ENCODE data around the gene PTGR1.
A peak's percentile ranks its signal among the peaks of the same experiment; 100 is the strongest.
"Not testable (repeated sequence)": the region's sequence is repeated elsewhere in the genome, so short reads cannot be mapped to it uniquely, and the experiment has no call there.

The PTGR1 gene

GRCh38 chr9:111613436-111614040, 14.1 kb upstream of the PTGR1 start:
- DNase-seq (ENCODE audit: low spot score), result no peak

GRCh38 chr9:111610845-111611244, 11.4 kb upstream of the PTGR1 start:
- DNase-seq (ENCODE audit: low spot score), result no peak

GRCh38 chr9:111610149-111610548, 10.7 kb upstream of the PTGR1 start:
- no peak for DNase-seq (ENCODE audit: low spot score)

DNA sequence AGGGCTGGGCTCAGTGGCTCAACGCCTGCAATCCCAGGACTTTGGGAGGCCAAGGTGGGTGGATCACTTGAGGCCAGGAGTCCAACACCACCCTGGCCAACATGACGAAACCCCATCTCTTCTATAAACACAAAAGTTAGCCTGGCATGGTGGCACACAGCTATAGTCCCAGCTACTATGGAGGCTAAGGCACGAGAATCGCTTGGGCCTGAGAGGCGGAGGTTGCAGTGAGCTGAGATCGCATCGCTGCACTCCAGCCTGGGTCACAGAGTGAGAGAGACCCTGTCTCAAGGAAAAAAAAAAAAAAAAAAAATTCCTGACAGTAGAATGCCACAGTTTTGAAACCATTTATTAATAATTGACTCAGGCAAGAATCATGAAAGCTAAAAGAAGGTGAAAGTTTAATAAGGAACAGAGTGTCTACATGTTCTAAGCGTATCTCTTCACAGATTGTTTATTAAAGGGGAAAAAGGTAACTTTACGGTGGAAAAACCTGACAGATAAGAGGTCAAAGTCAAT, 5.7 kb upstream of the PTGR1 start:
- no peak for DNase-seq (ENCODE audit: low spot score)

GRCh38 chr9:111604054-111604615, 4.7 kb upstream of the PTGR1 start:
- DNase-seq (ENCODE audit: low spot score), result no peak

GRCh38 chr9:111603041-111603440, 3.6 kb upstream of the PTGR1 start:
- no peak for DNase-seq (ENCODE audit: low spot score)

- peak; percentile 29 for DNase-seq (ENCODE audit: low spot score)
These were observed 2.0 kb upstream of the PTGR1 start for GRCh38 chr9:111601237-111602018.

DNA sequence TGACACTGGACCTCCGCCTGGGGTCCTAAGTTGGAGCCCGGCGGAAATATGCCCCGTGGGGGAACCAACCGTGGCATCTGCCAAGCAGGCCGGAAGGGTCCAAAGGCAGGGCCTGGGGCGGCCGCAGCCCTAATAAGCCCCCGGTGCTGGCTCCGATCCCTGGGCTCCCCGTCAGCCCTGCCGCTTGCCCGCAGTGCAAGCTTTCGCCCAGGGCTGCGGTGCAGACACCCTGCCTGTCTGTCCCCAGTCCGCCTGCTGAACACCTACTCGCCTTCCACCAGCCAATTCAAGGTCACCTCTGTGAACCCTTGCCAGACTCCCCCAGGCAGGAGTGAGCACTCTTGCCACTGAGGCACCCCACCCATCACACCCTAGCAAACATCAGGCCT, 502 bp upstream of the PTGR1 start:
- DNase-seq (ENCODE audit: low spot score), result no peak

DNA sequence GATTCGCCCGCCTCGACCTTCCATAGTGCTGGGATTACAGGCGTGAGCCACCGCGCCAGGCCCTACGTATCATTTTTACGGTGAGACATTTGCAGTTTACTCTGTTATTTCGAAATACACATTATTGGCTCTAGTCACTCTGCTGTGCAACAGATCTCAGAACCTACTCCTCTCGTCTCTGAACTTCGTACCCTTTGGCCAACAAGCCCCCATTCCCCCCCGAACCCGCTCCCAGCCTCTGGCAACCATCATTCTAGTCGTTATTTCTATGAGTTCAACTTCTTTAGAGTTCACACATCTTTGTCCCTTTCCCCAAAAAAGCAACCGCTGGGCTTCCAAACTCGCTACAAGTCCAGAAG, 735 bp downstream of the PTGR1 start:
- peak; percentile 39 for DNase-seq (ENCODE audit: low spot score)

DNA sequence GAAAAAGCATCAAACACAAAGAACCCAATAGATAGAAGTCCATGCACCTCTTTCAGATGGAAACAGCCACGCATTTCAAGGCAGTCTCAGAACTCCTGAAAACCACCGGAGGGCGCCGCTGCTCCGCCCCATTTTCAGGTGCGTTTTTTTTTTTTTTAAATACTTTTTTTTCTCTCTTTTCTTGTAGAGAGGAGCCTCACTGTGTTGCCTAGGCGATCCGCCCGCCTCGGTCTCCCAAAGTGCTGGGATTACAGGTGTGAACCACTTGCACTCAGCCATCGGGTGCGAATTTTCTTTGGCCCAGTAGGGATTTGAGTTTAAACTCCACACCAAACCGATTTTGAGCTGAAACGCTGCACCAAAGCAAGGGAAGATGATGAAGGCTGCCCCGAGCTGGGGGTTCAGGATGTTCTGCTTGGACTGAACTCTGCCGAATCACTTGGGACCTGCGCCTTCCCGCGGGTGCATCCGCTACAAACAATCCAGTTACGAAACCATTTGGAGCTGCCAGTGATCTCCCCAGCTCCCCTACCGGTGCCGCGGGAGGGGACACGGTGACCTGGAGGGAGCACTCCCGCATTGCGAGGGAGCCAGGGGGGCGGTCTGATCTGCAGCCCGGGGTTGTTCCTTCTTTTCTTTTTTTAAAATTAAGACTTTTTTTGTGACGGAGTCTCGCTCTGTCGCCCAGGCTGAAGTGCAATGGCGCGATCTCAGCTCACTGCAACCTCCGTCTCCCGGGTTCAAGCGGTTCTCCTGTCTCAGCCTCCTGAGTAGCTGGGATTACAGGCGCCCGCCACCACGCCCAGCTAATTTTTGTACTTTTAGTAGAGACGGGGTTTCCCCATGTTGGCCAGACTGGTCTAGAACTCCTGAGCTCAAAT, 1.4 kb downstream of the PTGR1 start:
- peak; percentile 48 for DNase-seq (ENCODE audit: low spot score)

- no peak for DNase-seq (ENCODE audit: low spot score)
These were observed 10.6 kb downstream of the PTGR1 start for GRCh38 chr9:111588846-111589245.

GRCh38 chr9:111586378-111586777, 13.1 kb downstream of the PTGR1 start:
- DNase-seq (ENCODE audit: low spot score), result no peak

DNA sequence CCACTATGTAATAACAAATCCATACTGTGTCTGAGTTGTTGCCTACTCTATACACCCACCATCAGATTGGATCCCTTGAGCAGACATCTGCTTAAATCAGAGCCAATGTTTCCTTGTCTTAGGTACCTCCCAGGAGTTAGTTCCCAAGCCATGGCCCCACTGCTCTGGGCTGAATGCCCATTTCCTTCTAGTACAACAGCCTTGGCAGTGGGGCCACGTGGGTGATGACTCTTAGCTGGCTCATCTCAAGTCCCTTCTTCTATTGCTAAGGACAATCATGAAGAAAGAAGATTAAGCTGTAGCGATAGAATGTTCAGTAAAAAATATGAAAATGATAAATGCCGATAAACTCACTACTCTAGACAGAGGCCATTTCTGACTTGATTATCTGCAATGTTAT, 16.6 kb downstream of the PTGR1 start:
- DNase-seq (ENCODE audit: low spot score), result no peak

GRCh38 chr9:111572950-111573604, 26.4 kb downstream of the PTGR1 start:
- DNase-seq (ENCODE audit: low spot score), result peak; percentile 75

DNA sequence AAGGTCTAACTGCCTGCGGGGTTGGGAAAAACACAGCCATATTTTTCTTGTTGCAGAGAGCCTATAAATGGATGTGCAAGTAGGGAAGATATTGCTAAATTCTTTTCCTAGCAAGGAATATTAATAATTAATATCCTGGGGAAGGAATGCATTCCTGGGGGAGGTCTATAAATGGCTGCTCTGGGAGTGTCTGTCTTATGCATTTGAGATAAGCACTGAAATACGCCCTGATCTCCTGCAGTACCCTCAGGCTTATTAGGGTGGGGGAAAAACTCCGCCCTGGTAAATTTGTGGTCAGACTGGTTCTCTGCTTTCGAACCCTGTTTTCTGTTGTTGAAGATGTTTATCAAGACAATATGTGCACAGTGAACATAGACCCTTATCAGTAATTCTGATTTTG, 31.3 kb downstream of the PTGR1 start:
- DNase-seq (ENCODE audit: low spot score), result not testable (repeated sequence)

DNA sequence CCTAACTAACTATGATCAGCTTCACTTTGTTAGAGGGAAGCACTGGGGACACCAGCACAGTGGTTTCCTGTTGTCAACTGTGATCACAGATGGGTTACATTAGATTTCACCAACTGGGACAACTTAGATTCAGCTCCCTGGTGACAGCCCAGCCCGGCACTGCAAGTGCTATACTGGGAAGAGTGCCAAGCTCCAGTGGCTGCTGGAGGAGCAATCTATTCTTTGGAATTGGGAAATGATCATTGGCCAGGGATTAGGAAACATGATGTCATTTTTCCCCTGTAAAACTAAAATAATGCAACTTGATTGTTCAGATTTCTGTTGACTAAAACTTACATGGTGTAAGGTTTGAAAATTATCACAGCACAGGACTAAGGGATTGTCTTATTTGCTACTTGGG, 33.2 kb downstream of the PTGR1 start:
- DNase-seq (ENCODE audit: low spot score), result no peak

- DNase-seq (ENCODE audit: low spot score), result no peak
These were observed 38.2 kb downstream of the PTGR1 start for GRCh38 chr9:111561165-111561719.

DNA sequence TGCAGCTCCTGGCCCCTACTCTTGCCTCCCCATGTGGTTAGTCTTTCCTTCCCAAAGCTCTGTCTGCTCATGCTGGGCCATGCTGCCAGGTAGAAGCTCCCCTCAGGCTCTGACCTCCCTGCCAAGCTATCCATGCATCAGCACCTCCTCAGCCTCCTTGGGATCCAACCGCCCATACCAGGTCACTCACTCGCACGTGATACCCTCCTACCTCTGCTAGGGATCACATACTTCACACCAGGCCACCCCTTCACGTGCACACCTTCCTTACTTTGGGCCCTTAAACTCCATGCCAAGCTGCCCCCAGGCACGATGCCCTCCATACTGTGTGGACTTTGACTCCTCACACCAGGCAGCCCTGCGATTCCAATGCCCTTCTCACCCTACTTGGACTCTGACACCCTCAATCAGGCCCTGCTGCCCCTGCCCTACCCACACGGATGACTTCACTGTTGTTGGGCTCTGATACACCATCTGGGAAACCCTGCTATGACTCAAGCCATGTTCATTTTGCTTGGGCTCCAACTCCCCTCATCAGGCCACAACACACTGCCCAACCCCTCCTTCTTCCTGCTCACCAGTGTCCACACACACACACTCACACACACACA, 40.3 kb downstream of the PTGR1 start:
- DNase-seq (ENCODE audit: low spot score), result peak; percentile 17

DNA sequence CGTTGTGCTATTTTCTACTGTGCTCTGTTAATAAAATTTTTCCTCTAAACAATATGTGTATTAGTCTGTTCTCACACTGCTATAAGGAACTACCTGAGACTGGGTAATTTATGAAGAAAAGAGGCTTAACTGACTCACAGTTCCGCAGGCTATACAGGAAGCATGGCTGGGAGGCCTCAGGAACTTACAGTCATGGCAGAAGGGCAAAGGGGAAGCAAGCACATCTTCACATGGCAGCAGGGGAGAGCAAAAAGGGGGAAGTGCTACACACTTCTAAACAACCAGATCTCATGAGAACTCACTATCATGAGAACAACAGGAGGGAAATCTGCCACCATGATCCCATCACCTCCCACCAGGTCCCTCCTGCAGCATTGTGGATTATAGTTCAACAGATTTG, 44.0 kb downstream of the PTGR1 start:
- DNase-seq (ENCODE audit: low spot score), result not testable (repeated sequence)

DNA sequence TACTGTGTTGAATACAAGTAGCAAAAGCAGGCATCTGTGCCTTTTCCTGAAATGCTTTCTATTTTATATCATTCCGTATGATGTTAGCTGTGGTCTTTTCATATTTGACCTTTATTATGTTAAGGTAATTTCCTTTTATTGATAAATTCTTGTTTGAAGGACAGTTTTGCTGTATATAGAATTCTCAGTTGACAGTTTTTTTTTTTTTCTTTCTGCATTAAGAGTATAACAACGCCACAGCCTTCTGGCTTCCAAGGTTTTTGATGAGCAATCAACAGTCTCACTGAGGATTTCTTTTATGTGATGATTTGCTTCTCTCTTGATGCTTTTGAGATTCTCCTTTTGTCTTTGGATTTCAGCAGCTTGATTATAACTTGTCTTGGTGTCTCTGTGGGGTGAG, 50.8 kb downstream of the PTGR1 start:
- no peak for DNase-seq (ENCODE audit: low spot score)
